ENCODE results near the gene DNER. TPM values are rescaled to one million over a fixed set of nuclear protein-coding genes. Genes with fewer than 3 reads are reported as not detected.

The DNER gene
- total RNA-seq, 1 experiment from 2014 or later: 2.9 TPM

DNA sequence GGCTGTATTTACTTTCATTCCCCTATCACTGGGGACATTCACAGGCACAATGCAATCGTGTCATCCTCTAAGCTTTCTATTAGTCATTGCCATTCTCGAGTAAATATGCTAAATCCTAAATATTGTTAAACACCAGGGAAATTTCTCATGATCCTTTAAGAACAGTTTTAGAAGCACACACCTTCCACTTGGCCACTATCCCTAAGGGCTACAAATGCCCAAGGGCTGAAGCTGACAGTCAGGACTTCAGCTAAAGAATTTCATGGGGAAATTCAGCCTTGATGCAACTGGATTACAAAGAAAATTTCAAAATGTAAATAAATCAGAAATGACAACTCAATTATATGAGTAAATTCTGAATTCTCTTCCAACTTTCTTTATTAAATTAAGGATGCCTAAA lies 280.2 kb downstream of the DNER start:
- H3K27ac ChIP-seq (ENCODE audit: low read depth, low read length): no peak overlapping the region
- H3K9me3 ChIP-seq (ENCODE audit: control insufficient read depth in 1 of 2, insufficient read depth in 1 of 2, low read depth in 1 of 2, low read length in 2 of 2): no peaks in the 10 kb centered on the region
- no peaks in the 10 kb centered on the region for H3K36me3 ChIP-seq (ENCODE audit: control insufficient read depth in 1 of 2, insufficient read depth in 2 of 2, low read length in 2 of 2)
- no peak overlapping the region for H3K4me3 ChIP-seq (replicated peaks in 1 of 2; ENCODE audit: low read depth in 1 of 2, low read length in 2 of 2)
- H3K4me1 ChIP-seq (ENCODE audit: control insufficient read depth in 1 of 2, insufficient read depth in 2 of 2, low read length in 2 of 2): no peaks in the 10 kb centered on the region
- DNase-seq (ENCODE audit: low read depth, low spot score) (no peak), ATAC-seq (no peak)
- H3K9ac ChIP-seq (ENCODE audit: low read length): no peak overlapping the region
- intact Hi-C loops (cut with micrococcal nuclease): no loop called here
- ChIA-PET CTCF (no interaction called here), POLR2A (no interaction called here), RAD21 (ENCODE audit: low non-redundant PET in 1 of 2, low total read pairs in 2 of 2, uncharacterized antibody in 2 of 2, unreplicated experiment in 2 of 2) (no interaction called here)
- no peak overlapping the region for H3K4me2 ChIP-seq (ENCODE audit: low read length)
- H3K27me3 ChIP-seq (ENCODE audit: insufficient read depth, low read length): no peaks in the 10 kb centered on the region
- no peaks in the 10 kb centered on the region for H4K20me1 ChIP-seq (ENCODE audit: insufficient read depth)
- TF ChIP-seq EZH2 (IDR thresholded peaks at IDR 0.05) (no peak), ELF1 (IDR thresholded peaks at IDR 0.05; ENCODE audit: borderline replicate concordance, low read depth) (no peak), JUND (IDR thresholded peaks at IDR 0.05) (no peak), YY1 (IDR thresholded peaks at IDR 0.05; ENCODE audit: extremely low read depth, insufficient replicate concordance, low read depth, low read length) (no peak)
- no peaks in the 10 kb centered on the region for H3K79me2 ChIP-seq (ENCODE audit: insufficient read depth, low read length)
- no peak overlapping the region for H2AFZ ChIP-seq (ENCODE audit: low read depth, low read length, poor library complexity, severe bottlenecking)
- no peaks in the 10 kb centered on the region for H3K9me2 ChIP-seq (ENCODE audit: insufficient read depth)
- BruUV-seq (replicated peaks): no TSS peak

DNA sequence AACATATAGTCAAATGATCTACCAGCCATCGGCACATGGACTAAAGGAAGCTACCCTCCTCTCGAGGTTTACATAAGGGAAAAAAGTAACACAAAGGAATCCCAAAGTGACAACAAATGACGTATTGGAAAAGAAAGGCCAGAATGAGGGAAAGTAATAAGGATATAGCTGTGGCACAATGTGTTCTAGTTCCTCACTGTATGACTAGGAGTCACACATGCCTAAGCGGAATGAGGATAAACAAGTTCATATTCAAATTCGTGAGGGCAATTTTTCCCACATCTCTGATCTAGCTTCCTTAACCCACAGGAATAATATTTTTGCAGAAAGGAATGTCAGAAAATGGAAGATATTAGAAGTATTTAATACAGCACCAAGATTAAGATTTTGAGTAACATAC lies 281.0 kb downstream of the DNER start:
- intact Hi-C loops (cut with micrococcal nuclease): no loop called here

More for the DNA sequence above, 281.0 kb downstream of the DNER start:
- CTCF ChIA-PET: interaction anchor here (0.9 kb wide), 1 partner anchor 153 kb away, joined by 5 read pairs; no protein-coding TSS in a partner anchor
- no peak for DNase-seq (ENCODE audit: low read depth, low spot score)
- Histone ChIP-seq H3K79me2 (ENCODE audit: insufficient read depth, low read length) (no peaks in the 10 kb centered on the region), H3K4me2 (ENCODE audit: low read length) (no peak overlapping the region), H2AFZ (ENCODE audit: low read depth, low read length, poor library complexity, severe bottlenecking) (no peak overlapping the region), H4K20me1 (ENCODE audit: insufficient read depth) (no peaks in the 10 kb centered on the region), H3K9me2 (ENCODE audit: insufficient read depth) (no peaks in the 10 kb centered on the region), H3K4me3 (replicated peaks in 1 of 2; ENCODE audit: low read depth in 1 of 2, low read length in 2 of 2) (no peak overlapping the region), H3K27me3 (ENCODE audit: insufficient read depth, low read length) (no peaks in the 10 kb centered on the region), H3K36me3 (ENCODE audit: control insufficient read depth in 1 of 2, insufficient read depth in 2 of 2, low read length in 2 of 2) (no peaks in the 10 kb centered on the region), H3K9me3 (ENCODE audit: control insufficient read depth in 1 of 2, insufficient read depth in 1 of 2, low read depth in 1 of 2, low read length in 2 of 2) (no peaks in the 10 kb centered on the region), H3K9ac (ENCODE audit: low read length) (no peak overlapping the region), H3K4me1 (ENCODE audit: control insufficient read depth in 1 of 2, insufficient read depth in 2 of 2, low read length in 2 of 2) (no peaks in the 10 kb centered on the region), H3K27ac (ENCODE audit: low read depth, low read length) (no peak overlapping the region)
- no peak for ATAC-seq
- no TSS peak for BruUV-seq (replicated peaks)
- POLR2A ChIA-PET: interaction anchor here (0.7 kb wide), 1 partner anchor 12 kb away, joined by 3 read pairs; no protein-coding TSS in a partner anchor
- RAD21 ChIA-PET (ENCODE audit: low non-redundant PET in 1 of 2, low total read pairs in 2 of 2, uncharacterized antibody in 2 of 2, unreplicated experiment in 2 of 2): no interaction called here
- no peak for TF ChIP-seq ELF1 (IDR thresholded peaks at IDR 0.05; ENCODE audit: borderline replicate concordance, low read depth)
- TF ChIP-seq EGR1 (IDR thresholded peaks at IDR 0.05; ENCODE audit: low read depth): no peak
- TF ChIP-seq, protein P1, sequence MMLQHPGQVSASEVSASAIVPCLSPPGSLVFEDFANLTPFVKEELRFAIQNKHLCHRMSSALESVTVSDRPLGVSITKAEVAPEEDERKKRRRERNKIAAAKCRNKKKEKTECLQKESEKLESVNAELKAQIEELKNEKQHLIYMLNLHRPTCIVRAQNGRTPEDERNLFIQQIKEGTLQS (IDR thresholded peaks at IDR 0.05): no peak
- TF ChIP-seq ZFX (IDR thresholded peaks at IDR 0.05): no peak
- TF ChIP-seq, protein P2, sequence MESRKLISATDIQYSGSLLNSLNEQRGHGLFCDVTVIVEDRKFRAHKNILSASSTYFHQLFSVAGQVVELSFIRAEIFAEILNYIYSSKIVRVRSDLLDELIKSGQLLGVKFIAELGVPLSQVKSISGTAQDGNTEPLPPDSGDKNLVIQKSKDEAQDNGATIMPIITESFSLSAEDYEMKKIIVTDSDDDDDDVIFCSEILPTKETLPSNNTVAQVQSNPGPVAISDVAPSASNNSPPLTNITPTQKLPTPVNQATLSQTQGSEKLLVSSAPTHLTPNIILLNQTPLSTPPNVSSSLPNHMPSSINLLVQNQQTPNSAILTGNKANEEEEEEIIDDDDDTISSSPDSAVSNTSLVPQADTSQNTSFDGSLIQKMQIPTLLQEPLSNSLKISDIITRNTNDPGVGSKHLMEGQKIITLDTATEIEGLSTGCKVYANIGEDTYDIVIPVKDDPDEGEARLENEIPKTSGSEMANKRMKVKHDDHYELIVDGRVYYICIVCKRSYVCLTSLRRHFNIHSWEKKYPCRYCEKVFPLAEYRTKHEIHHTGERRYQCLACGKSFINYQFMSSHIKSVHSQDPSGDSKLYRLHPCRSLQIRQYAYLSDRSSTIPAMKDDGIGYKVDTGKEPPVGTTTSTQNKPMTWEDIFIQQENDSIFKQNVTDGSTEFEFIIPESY (IDR thresholded peaks at IDR 0.05; ENCODE audit: extremely low read depth, insufficient replicate concordance, low read length): no peak
- no peak for TF ChIP-seq JUND (IDR thresholded peaks at IDR 0.05)

Data from HCT116 (cell line).